HepG2 (cell line): ENCODE results near the gene RASD2. TPM values are rescaled to one million over a fixed set of nuclear protein-coding genes. Genes with fewer than 3 reads are reported as not detected.

ENCODE experiments used
- GABPB1 ChIP-seq: IDR thresholded peaks from 2 replicates; pipeline ENCODE4 v1.6.1; 2016; ENCODE audit warnings: mild to moderate bottlenecking, missing genetic modification reagents, moderate library complexity, missing compliant biosample characterization
- GATAD1 ChIP-seq: IDR thresholded peaks from 2 replicates; pipeline ENCODE4 v1.6.1; 2016; ENCODE audit warnings: missing genetic modification reagents, missing compliant biosample characterization
- KAT7 ChIP-seq: IDR thresholded peaks from 2 replicates; pipeline ENCODE4 v1.6.1; 2018; ENCODE audit warnings: borderline replicate concordance, missing compliant biosample characterization
- ZFP36 ChIP-seq: fragments of 150-350 bp; IDR thresholded peaks from 2 replicates; pipeline ENCODE4 v1.6.1; 2018; ENCODE audit warnings: borderline replicate concordance, low read length, low read depth; ENCODE audit not compliant: partially characterized antibody
- ZNF451 ChIP-seq: sonication (generic); formaldehyde crosslinking; IDR thresholded peaks from 2 replicates; pipeline ENCODE4 v1.5.0; 2020; ENCODE audit warnings: mild to moderate bottlenecking, missing genetic modification reagents
- ZNF567 ChIP-seq: sonication (generic); formaldehyde crosslinking; IDR thresholded peaks from 2 replicates; pipeline ENCODE4 v1.8.1; 2023; ENCODE audit warnings: mild to moderate bottlenecking, missing genetic modification reagents, borderline replicate concordance
- ZNF777 ChIP-seq: sonication (generic); formaldehyde crosslinking; IDR thresholded peaks from 2 replicates; pipeline ENCODE4 v1.4.0; 2020; ENCODE audit warnings: missing genetic modification reagents
- polyA plus RNA-seq, 8 experiments: library from polyadenylated mRNA; depleted of rRNA in 3 of 8; stranded (reverse) in 7 of 8; unstranded in 1 of 8; fragments of >200 nt; fragmentation: Illumina TruSeq in 4 of 8; extraction: Trizol in 4 of 8; gene quantifications; 2 replicates each; pipeline versions ENCODE4 v1.2.1 to v1.2.3, GENCODE V29; 2011 to 2016; ENCODE audit warnings: low read depth in 4 of 8, missing spikeins in 1 of 8, mixed read lengths in 1 of 8; ENCODE audit not compliant: insufficient read depth in 1 of 8
- total RNA-seq, 5 experiments: library from RNA; depleted of rRNA; stranded (reverse); fragments of >200 nt; fragmentation: Illumina TruSeq; extraction: Trizol; gene quantifications; 2 replicates each; pipeline ENCODE4 v1.2.3, GENCODE V29; 2016; ENCODE audit warnings: low read depth in 1 of 5
- TF ChIP-seq, protein P1 (sequence below): sonication (generic); formaldehyde crosslinking; conservative IDR thresholded peaks from 2 replicates; pipeline ENCODE4 v1.4.0; 2020; ENCODE audit warnings: mild to moderate bottlenecking, missing genetic modification reagents, moderate library complexity
- TF ChIP-seq, protein P2 (sequence below): sonication (generic); formaldehyde crosslinking; IDR thresholded peaks from 2 replicates; pipeline ENCODE4 v1.4.0; 2020; ENCODE audit warnings: mild to moderate bottlenecking, missing genetic modification reagents
- TF ChIP-seq, protein P3 (sequence below): sonication (generic); formaldehyde crosslinking; IDR thresholded peaks from 2 replicates; pipeline ENCODE4 v1.4.0; 2020; ENCODE audit warnings: missing genetic modification reagents, low read depth, mild to moderate bottlenecking, borderline replicate concordance
- TF ChIP-seq, protein P4 (sequence below): IDR thresholded peaks from 2 replicates; pipeline ENCODE4 v1.6.1; 2012; ENCODE audit warnings: low read depth, low read length, improper control_type of control experiment
- TF ChIP-seq, protein P5 (sequence below): sonication (generic); formaldehyde crosslinking; IDR thresholded peaks from 2 replicates; pipeline ENCODE4 v1.4.0; 2020; ENCODE audit warnings: mild to moderate bottlenecking, low read depth, missing genetic modification reagents
- TF ChIP-seq, protein P6 (sequence below): sonication (generic); formaldehyde crosslinking; IDR thresholded peaks from 2 replicates; pipeline ENCODE4 v1.8.0; 2022; ENCODE audit warnings: missing genetic modification reagents, mild to moderate bottlenecking, borderline replicate concordance
- TF ChIP-seq, protein P7 (sequence below): sonication (generic); formaldehyde crosslinking; conservative IDR thresholded peaks from 2 replicates; pipeline ENCODE4 v1.4.0; 2020; ENCODE audit warnings: missing genetic modification reagents

RASD2 gene
- total and polyA plus RNA-seq, 2 of the 13 experiments (the other 11 are each of a cell fraction or from before 2014, with no cell fraction given), result not detected

DNA sequence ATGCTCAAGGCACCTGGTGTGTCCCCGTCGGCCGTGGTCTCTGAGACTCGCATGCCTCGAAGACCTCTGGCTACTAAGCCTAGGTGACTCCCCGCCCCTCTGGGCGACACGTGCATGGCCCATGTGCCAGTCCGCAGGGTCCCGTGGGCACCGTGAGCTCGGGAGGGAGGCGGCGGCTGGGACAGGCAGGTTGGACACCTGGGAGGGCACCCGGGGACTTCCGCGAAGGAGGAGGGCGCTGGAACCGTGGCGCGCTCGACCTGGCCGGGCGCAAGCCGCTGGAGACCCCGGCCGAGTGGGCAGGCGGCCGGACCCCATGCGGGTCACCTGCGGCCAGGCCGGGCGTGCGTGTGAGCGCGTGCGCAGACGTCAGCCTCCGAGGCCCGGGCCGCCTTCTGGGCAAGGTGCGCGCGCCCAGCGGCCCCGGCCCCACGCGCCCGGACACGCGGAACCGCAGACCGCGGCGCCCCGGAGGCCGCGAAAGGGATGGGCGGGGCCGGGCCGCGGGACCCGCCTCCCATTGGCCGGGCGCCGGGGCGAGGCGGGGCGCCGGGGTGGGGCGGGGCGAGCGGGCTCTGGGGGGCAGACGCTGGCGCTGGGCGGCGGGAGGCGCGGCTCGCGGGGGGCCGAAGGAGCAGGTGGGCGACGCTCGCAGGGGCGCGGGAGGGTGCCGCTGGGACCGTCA, 579 bp upstream of the RASD2 start (continued):
- TF ChIP-seq, protein P1, sequence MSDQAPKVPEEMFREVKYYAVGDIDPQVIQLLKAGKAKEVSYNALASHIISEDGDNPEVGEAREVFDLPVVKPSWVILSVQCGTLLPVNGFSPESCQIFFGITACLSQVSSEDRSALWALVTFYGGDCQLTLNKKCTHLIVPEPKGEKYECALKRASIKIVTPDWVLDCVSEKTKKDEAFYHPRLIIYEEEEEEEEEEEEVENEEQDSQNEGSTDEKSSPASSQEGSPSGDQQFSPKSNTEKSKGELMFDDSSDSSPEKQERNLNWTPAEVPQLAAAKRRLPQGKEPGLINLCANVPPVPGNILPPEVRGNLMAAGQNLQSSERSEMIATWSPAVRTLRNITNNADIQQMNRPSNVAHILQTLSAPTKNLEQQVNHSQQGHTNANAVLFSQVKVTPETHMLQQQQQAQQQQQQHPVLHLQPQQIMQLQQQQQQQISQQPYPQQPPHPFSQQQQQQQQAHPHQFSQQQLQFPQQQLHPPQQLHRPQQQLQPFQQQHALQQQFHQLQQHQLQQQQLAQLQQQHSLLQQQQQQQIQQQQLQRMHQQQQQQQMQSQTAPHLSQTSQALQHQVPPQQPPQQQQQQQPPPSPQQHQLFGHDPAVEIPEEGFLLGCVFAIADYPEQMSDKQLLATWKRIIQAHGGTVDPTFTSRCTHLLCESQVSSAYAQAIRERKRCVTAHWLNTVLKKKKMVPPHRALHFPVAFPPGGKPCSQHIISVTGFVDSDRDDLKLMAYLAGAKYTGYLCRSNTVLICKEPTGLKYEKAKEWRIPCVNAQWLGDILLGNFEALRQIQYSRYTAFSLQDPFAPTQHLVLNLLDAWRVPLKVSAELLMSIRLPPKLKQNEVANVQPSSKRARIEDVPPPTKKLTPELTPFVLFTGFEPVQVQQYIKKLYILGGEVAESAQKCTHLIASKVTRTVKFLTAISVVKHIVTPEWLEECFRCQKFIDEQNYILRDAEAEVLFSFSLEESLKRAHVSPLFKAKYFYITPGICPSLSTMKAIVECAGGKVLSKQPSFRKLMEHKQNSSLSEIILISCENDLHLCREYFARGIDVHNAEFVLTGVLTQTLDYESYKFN, result no peak
- TF ChIP-seq ZNF567 (CRISPR knock-in tag), result no peak
- TF ChIP-seq, protein P2, sequence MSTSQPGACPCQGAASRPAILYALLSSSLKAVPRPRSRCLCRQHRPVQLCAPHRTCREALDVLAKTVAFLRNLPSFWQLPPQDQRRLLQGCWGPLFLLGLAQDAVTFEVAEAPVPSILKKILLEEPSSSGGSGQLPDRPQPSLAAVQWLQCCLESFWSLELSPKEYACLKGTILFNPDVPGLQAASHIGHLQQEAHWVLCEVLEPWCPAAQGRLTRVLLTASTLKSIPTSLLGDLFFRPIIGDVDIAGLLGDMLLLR, result 0 out of 2 replicates have a peak, but pooled peaks have one; percentile 47
- TF ChIP-seq KAT7, result no peak
- 0 out of 2 replicates have a peak, but pooled peaks have one; percentile 56 for TF ChIP-seq ZNF451 (CRISPR knock-in tag)
- TF ChIP-seq, protein P3, sequence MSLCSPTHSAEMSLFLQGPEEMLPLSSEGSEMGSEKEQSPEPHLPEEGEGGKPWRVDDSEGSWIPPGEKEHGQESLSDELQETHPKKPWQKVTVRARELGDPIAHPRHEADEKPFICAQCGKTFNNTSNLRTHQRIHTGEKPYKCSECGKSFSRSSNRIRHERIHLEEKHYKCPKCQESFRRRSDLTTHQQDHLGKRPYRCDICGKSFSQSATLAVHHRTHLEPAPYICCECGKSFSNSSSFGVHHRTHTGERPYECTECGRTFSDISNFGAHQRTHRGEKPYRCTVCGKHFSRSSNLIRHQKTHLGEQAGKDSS (CRISPR knock-in tag), result 0 out of 2 replicates have a peak, but pooled peaks have one; percentile 45
- TF ChIP-seq, protein P4, sequence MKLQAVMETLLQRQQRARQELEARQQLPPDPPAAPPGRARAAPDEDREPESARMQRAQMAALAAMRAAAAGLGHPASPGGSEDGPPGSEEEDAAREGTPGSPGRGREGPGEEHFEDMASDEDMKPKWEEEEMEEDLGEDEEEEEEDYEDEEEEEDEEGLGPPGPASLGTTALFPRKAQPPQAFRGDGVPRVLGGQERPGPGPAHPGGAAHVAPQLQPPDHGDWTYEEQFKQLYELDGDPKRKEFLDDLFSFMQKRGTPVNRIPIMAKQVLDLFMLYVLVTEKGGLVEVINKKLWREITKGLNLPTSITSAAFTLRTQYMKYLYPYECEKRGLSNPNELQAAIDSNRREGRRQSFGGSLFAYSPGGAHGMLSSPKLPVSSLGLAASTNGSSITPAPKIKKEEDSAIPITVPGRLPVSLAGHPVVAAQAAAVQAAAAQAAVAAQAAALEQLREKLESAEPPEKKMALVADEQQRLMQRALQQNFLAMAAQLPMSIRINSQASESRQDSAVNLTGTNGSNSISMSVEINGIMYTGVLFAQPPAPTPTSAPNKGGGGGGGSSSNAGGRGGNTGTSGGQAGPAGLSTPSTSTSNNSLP, result no peak
- TF ChIP-seq, protein P5, sequence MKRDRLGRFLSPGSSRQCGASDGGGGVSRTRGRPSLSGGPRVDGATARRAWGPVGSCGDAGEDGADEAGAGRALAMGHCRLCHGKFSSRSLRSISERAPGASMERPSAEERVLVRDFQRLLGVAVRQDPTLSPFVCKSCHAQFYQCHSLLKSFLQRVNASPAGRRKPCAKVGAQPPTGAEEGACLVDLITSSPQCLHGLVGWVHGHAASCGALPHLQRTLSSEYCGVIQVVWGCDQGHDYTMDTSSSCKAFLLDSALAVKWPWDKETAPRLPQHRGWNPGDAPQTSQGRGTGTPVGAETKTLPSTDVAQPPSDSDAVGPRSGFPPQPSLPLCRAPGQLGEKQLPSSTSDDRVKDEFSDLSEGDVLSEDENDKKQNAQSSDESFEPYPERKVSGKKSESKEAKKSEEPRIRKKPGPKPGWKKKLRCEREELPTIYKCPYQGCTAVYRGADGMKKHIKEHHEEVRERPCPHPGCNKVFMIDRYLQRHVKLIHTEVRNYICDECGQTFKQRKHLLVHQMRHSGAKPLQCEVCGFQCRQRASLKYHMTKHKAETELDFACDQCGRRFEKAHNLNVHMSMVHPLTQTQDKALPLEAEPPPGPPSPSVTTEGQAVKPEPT (CRISPR knock-in tag), result 0 out of 2 replicates have a peak, but pooled peaks have one; percentile 44
- TF ChIP-seq, protein P6, sequence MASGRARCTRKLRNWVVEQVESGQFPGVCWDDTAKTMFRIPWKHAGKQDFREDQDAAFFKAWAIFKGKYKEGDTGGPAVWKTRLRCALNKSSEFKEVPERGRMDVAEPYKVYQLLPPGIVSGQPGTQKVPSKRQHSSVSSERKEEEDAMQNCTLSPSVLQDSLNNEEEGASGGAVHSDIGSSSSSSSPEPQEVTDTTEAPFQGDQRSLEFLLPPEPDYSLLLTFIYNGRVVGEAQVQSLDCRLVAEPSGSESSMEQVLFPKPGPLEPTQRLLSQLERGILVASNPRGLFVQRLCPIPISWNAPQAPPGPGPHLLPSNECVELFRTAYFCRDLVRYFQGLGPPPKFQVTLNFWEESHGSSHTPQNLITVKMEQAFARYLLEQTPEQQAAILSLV (CRISPR knock-in tag), result 0 out of 2 replicates have a peak, but pooled peaks have one; percentile 37
- TF ChIP-seq, protein P7, sequence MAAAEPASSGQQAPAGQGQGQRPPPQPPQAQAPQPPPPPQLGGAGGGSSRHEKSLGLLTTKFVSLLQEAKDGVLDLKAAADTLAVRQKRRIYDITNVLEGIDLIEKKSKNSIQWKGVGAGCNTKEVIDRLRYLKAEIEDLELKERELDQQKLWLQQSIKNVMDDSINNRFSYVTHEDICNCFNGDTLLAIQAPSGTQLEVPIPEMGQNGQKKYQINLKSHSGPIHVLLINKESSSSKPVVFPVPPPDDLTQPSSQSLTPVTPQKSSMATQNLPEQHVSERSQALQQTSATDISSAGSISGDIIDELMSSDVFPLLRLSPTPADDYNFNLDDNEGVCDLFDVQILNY (CRISPR knock-in tag), result no peak
- TF ChIP-seq ZFP36, result no peak
- TF ChIP-seq GABPB1 (CRISPR knock-in tag), result peak; percentile 35; the same call in 1 of the 2 replicates
- no peak for TF ChIP-seq GATAD1 (CRISPR knock-in tag)
- TF ChIP-seq ZNF777 (CRISPR knock-in tag), result 0 out of 2 replicates have a peak, but pooled peaks have one; percentile 30
